Panc1 (cell line): ENCODE data around the gene FTL. TPM values are rescaled to one million over a fixed set of nuclear protein-coding genes. Genes with fewer than 3 reads are reported as not detected.
"Not testable (repeated sequence)": the region's sequence is repeated elsewhere in the genome, so short reads cannot be mapped to it uniquely, and the experiment has no call there.

Experiments
- ATAC-seq: fragments of 200-7000 bp; cut with Tn5 transposase; 2 replicates; pipeline ENCODE4 v1.9.1; 2020; ENCODE audit warnings: mild to moderate bottlenecking, moderate library complexity
- BruUV-seq: library from RNA; stranded (reverse); fragments of 400-500 nt; replicated peaks from 2 replicates; lab custom pipeline; 2021; lab: Mats Ljungman, UMichigan
- CTCF ChIA-PET: fragments of 300-600 bp; sonication (Branson Sonifier 250); formaldehyde crosslinking; loops from one replicate; lab custom pipeline; 2022; ENCODE audit warnings: antibody characterized with exemption; lab: Charles Lee
- POLR2A ChIA-PET: fragments of 300-600 bp; sonication (Branson Sonifier 250); formaldehyde crosslinking; loops from one replicate; lab custom pipeline; 2022; ENCODE audit warnings: antibody characterized with exemption; lab: Charles Lee
- DNase-seq: peaks from one replicate; pipeline ENCODE4 v3.0.0-alpha.2; 2010; ENCODE audit warnings: low read depth, low spot score
- H3K27ac ChIP-seq: 2 replicates; pipeline ENCODE4 v1.5.1; 2011; ENCODE audit warnings: mild to moderate bottlenecking, low read length, inconsistent platforms
- H3K27me3 ChIP-seq: fragments of 200-500 bp; sonication (Bioruptor generic); 2 replicates; pipeline ENCODE4 v1.6.0; 2014; ENCODE audit warnings: low read length, inconsistent platforms; ENCODE audit not compliant: control insufficient read depth, insufficient read depth
- H3K36me3 ChIP-seq: fragments of 200-500 bp; sonication (Bioruptor generic); 2 replicates; pipeline ENCODE4 v1.5.1; 2014; ENCODE audit warnings: inconsistent platforms, mild to moderate bottlenecking, low read length, moderate library complexity; ENCODE audit not compliant: control insufficient read depth, insufficient read depth
- H3K4me1 ChIP-seq: 2 replicates; pipeline ENCODE4 v1.5.1; 2011; ENCODE audit warnings: inconsistent platforms, mild to moderate bottlenecking, low read length, moderate library complexity; ENCODE audit not compliant: control insufficient read depth, insufficient read depth
- H3K4me3 ChIP-seq, 2 experiments: 2 replicates each; pipeline ENCODE4 v1.5.1; 2011 to 2012; ENCODE audit warnings: low read depth in 2 of 2, low read length in 2 of 2, mild to moderate bottlenecking in 2 of 2, inconsistent platforms in 1 of 2, moderate library complexity in 1 of 2
- H3K9me3 ChIP-seq: fragments of 200-500 bp; sonication (Bioruptor generic); 2 replicates; pipeline ENCODE4 v1.5.1; 2014; ENCODE audit warnings: low read depth, mild to moderate bottlenecking, inconsistent platforms, low read length, moderate library complexity; ENCODE audit not compliant: control insufficient read depth, insufficient read depth
- CTCF ChIP-seq: fragments of 450-650 bp; IDR thresholded peaks from 2 replicates; pipeline ENCODE4 v1.5.1; 2017; ENCODE audit warnings: mild to moderate bottlenecking
- POLR2AphosphoS5 ChIP-seq: IDR thresholded peaks from 2 replicates; pipeline ENCODE4 v1.6.1; 2012; ENCODE audit warnings: mild to moderate bottlenecking, low read depth, low read length, moderate library complexity
- REST ChIP-seq, 2 experiments: IDR thresholded peaks; 2 replicates each; pipeline ENCODE4 v1.6.1; 2011 to 2012; ENCODE audit warnings: low read depth in 2 of 2, control low read depth in 1 of 2, low read length in 1 of 2, mild to moderate bottlenecking in 1 of 2, moderate library complexity in 1 of 2; ENCODE audit not compliant: insufficient read depth in 1 of 2
- SIN3A ChIP-seq: IDR thresholded peaks from 2 replicates; pipeline ENCODE4 v1.6.1; 2012; ENCODE audit warnings: low read depth, mild to moderate bottlenecking, low read length, moderate library complexity, borderline replicate concordance; ENCODE audit not compliant: insufficient read depth
- TCF7L2 ChIP-seq: IDR thresholded peaks from 2 replicates; pipeline ENCODE4 v1.6.1; 2011; ENCODE audit warnings: mild to moderate bottlenecking, low read depth, low read length, inconsistent platforms
- in situ Hi-C: cut with HindIII; loops from 2 replicates; pipeline ENCODE4 v1.10.0; 2016; ENCODE audit warnings: low sequenced_read_pairs, low pct_unique_long_range_greater_than_20kb
- intact Hi-C: fragments of 100-400 bp; cut with micrococcal nuclease; formaldehyde crosslinking; loops from one replicate; pipeline ENCODE4 v1.10.0; 2022; ENCODE audit not compliant: unreplicated experiment
- total RNA-seq: library from RNA; stranded (reverse); gene quantifications from one replicate; pipeline ENCODE4 v1.2.1, GENCODE V29; 2021; ENCODE audit not compliant: unreplicated experiment

The FTL gene
- total RNA-seq, 1 experiment from 2014 or later, result 1,332 TPM

- ChIA-PET CTCF (no interaction called here), POLR2A (no interaction called here)
- DNase-seq (peak; percentile 83), ATAC-seq (peak; percentile 76)
- Histone ChIP-seq H3K36me3 (no peaks in the 10 kb centered on the region), H3K27me3 (no peaks in the 10 kb centered on the region), H3K9me3 (no peaks in the 10 kb centered on the region), H3K4me1 (0 out of 2 replicates have a peak, but pooled peaks cover 3% of the 10 kb centered on the region), H3K27ac (peak overlapping the region; percentile 61), H3K4me3 (0 out of 4 replicates have a peak overlapping the region, but pooled peaks of 1 of the 2 experiments have one; percentile 14)
- no TSS peak for BruUV-seq
- TF ChIP-seq SIN3A, result no peak
- no peak for TF ChIP-seq CTCF
- no peak for TF ChIP-seq REST (IDR thresholded peaks at IDR 0.05; ENCODE audit: insufficient read depth in 1 of 2, low read depth in 2 of 2, low read length in 1 of 2)
- no peak for TF ChIP-seq POLR2AphosphoS5
- no peak for TF ChIP-seq TCF7L2
- intact Hi-C loops (no loop called here), in situ Hi-C loops (no loop called here)
Observed at GRCh38 chr19:48926909-48927308, 38.2 kb upstream of the FTL start.

GRCh38 chr19:48927692-48928091 lies 37.4 kb upstream of the FTL start:
- H3K9me3 ChIP-seq, ATAC-seq, H3K4me1 ChIP-seq, in situ Hi-C loops, H3K4me3 ChIP-seq, intact Hi-C loops, H3K36me3 ChIP-seq, DNase-seq, BruUV-seq, CTCF ChIA-PET, H3K27me3 ChIP-seq: not testable (repeated sequence)
- H3K27ac ChIP-seq, result peak overlapping the region; percentile 29; the same call in 1 of the 2 replicates
- POLR2A ChIA-PET, result interaction anchor here (0.7 kb wide), 1 partner anchor 294 kb away, joined by 8 read pairs; no protein-coding TSS in a partner anchor

- in situ Hi-C loops, result no loop called here
- TF ChIP-seq TCF7L2 (no peak), CTCF (no peak), SIN3A (no peak), POLR2AphosphoS5 (no peak), REST (IDR thresholded peaks at IDR 0.05; ENCODE audit: insufficient read depth in 1 of 2, low read depth in 2 of 2, low read length in 1 of 2) (no peak)
- DNase-seq (no peak), ATAC-seq (no peak)
- intact Hi-C loops, result no loop called here
- no peak overlapping the region for H3K27ac ChIP-seq
- no peaks in the 10 kb centered on the region for H3K27me3 ChIP-seq
- ChIA-PET POLR2A (interaction anchor here (0.6 to 0.7 kb wide), 2 partner anchors 293 to 523 kb away, joined by 8 to 16 read pairs; no protein-coding TSS in a partner anchor), CTCF (no interaction called here)
- no peaks in the 10 kb centered on the region for H3K9me3 ChIP-seq
- H3K36me3 ChIP-seq, result no peaks in the 10 kb centered on the region
- no TSS peak for BruUV-seq
- 0 out of 2 replicates have a peak, but pooled peaks cover 3% of the 10 kb centered on the region for H3K4me1 ChIP-seq
- H3K4me3 ChIP-seq, result no peak overlapping the region
Observed at GRCh38 chr19:48928164-48929025, 36.7 kb upstream of the FTL start.
